K562 (cell line): ENCODE results near the gene LAMA1. TPM values are rescaled to one million over a fixed set of nuclear protein-coding genes. Genes with fewer than 3 reads are reported as not detected.
A peak's percentile ranks its signal among the peaks of the same experiment; 100 is the strongest.

Experiments used
- ATAC-seq: fragments of 200-7000 bp; cut with Tn5 transposase; 3 replicates; pipeline ENCODE4 v1.9.1; 2020; ENCODE audit warnings: moderate library complexity
- BruUV-seq: library from RNA; stranded (reverse); fragments of 400-500 nt; replicated peaks from 2 replicates; lab custom pipeline; 2021; lab: Mats Ljungman, UMichigan
- CTCF ChIA-PET: fragments of 300-600 bp; formaldehyde crosslinking; extraction: SDS; loops from one replicate; lab custom pipeline; 2021; ENCODE audit warnings: low intra/inter-chr PET ratio; lab: Yijun Ruan, JAX
- POLR2A ChIA-PET: fragments of 300-600, 350-650 bp; sonication (Branson Sonifier 250); formaldehyde crosslinking; extraction: SDS; loops from one replicate; lab custom pipeline; 2021; ENCODE audit warnings: antibody characterized with exemption, inconsistent platforms; lab: Yijun Ruan, JAX
- DNase-seq, 4 experiments: peaks; one replicate each; pipeline versions ENCODE4 v3.0.0 to v3.0.0-alpha.2; 2011 to 2018; ENCODE audit warnings: low spot score in 3 of 4, mixed read lengths in 3 of 4; ENCODE audit errors: extremely low read depth in 1 of 4
- FAIRE-seq: peaks from 2 replicates; lab custom pipeline; 2011; peaks lifted over from hg19 to GRCh38; lab: Jason Lieb, UNC
- H2AFZ ChIP-seq: 2 replicates; pipeline ENCODE4 v1.6.0; 2011; ENCODE audit warnings: low read depth, low read length, control low read depth, inconsistent platforms
- H3K27ac ChIP-seq: fragments of 200-600 bp; 3 replicates; pipeline ENCODE4 v1.8.0; 2011; ENCODE audit warnings: low read depth, mild to moderate bottlenecking, control low read depth, inconsistent platforms, low read length, moderate library complexity, mixed read lengths; ENCODE audit errors: extremely low read depth
- H3K27me3 ChIP-seq, 2 experiments: fragments of 300-600 bp in 1 of 2; 2 replicates in 1 of 2; 3 replicates in 1 of 2; pipeline versions ENCODE4 v1.6.0 to v1.8.0; 2011; ENCODE audit warnings: inconsistent platforms in 2 of 2, low read length in 2 of 2, mild to moderate bottlenecking in 1 of 2, mixed read lengths in 1 of 2, moderate library complexity in 1 of 2; ENCODE audit not compliant: control insufficient read depth in 2 of 2, insufficient read depth in 2 of 2
- H3K36me3 ChIP-seq: fragments of 300-600 bp; 3 replicates; pipeline ENCODE4 v1.8.0; 2011; ENCODE audit warnings: mild to moderate bottlenecking, low read length, inconsistent platforms; ENCODE audit not compliant: control insufficient read depth, insufficient read depth
- H3K4me1 ChIP-seq, 2 experiments: fragments of 200-600 bp in 1 of 2; replicated peaks in 1 of 2; 2 replicates in 1 of 2; 3 replicates in 1 of 2; pipeline versions ENCODE4 v1.5.1 to v1.8.0; 2011; ENCODE audit warnings: inconsistent platforms in 2 of 2, low read length in 2 of 2, mild to moderate bottlenecking in 1 of 2, mixed read lengths in 1 of 2, moderate library complexity in 1 of 2; ENCODE audit not compliant: control insufficient read depth in 2 of 2, insufficient read depth in 2 of 2
- H3K4me2 ChIP-seq: 2 replicates; pipeline ENCODE4 v1.6.1; 2011; ENCODE audit warnings: low read length, control low read depth, inconsistent platforms, mixed read lengths; ENCODE audit not compliant: insufficient read depth
- H3K4me3 ChIP-seq: fragments of 200-600 bp; sonication (generic), shearing (Covaris generic); 2 replicates; pipeline ENCODE4 v1.5.1; 2016; ENCODE audit warnings: control low read depth, inconsistent platforms
- H3K79me2 ChIP-seq: fragments of 200-600 bp; 3 replicates; pipeline ENCODE4 v1.8.0; 2011; ENCODE audit warnings: low read length, inconsistent platforms; ENCODE audit not compliant: control insufficient read depth, insufficient read depth
- H3K9ac ChIP-seq, 2 experiments: 2 replicates each; pipeline versions ENCODE4 v1.6.0 to v1.6.1; 2011; ENCODE audit warnings: low read depth in 2 of 2, low read length in 2 of 2, control low read depth in 1 of 2, inconsistent platforms in 1 of 2, mild to moderate bottlenecking in 1 of 2, mixed read lengths in 1 of 2; ENCODE audit not compliant: insufficient read depth in 1 of 2
- H3K9me1 ChIP-seq: one replicate; pipeline ENCODE4 v1.6.0; 2011; ENCODE audit warnings: inconsistent platforms, mild to moderate bottlenecking, low read length, moderate library complexity; ENCODE audit not compliant: control insufficient read depth, insufficient read depth
- H3K9me3 ChIP-seq: replicated peaks from 2 replicates; pipeline ENCODE4 v1.5.1; 2011; ENCODE audit warnings: low read depth, low read length, inconsistent platforms; ENCODE audit not compliant: control insufficient read depth, insufficient read depth
- H4K20me1 ChIP-seq: replicated peaks from 2 replicates; pipeline ENCODE4 v1.6.1; 2011; ENCODE audit warnings: low read length, inconsistent platforms, mixed read lengths; ENCODE audit not compliant: control insufficient read depth, insufficient read depth
- BDP1 ChIP-seq: IDR thresholded peaks from 3 replicates; pipeline ENCODE4 v1.6.1; 2011; ENCODE audit not compliant: insufficient read length, insufficient read depth
- FOXM1 ChIP-seq, 2 experiments: fragments of 450-650 bp in 1 of 2; sonication (generic) in 1 of 2; formaldehyde crosslinking in 1 of 2; IDR thresholded peaks; 2 replicates each; pipeline versions ENCODE4 v1.6.1 to v1.9.0; 2017 to 2022; ENCODE audit warnings: low read depth in 2 of 2, mild to moderate bottlenecking in 2 of 2, missing genetic modification reagents in 1 of 2, moderate library complexity in 1 of 2
- HSF4 ChIP-seq: fragments of 250-450 bp; sonication (Bioruptor Pico); IDR thresholded peaks from 2 replicates; pipeline ENCODE4 v2.1.2; 2022; ENCODE audit warnings: mild to moderate bottlenecking, moderate library complexity, borderline replicate concordance
- MED1 ChIP-seq: sonication (generic); formaldehyde crosslinking; IDR thresholded peaks from 2 replicates; pipeline ENCODE4 v1.8.1; 2023; ENCODE audit warnings: missing genetic modification reagents, borderline replicate concordance
- TAL1 ChIP-seq: fragments of 450-650 bp; IDR thresholded peaks from 2 replicates; pipeline ENCODE4 v1.6.1; 2016; ENCODE audit warnings: mild to moderate bottlenecking
- ZBTB7A ChIP-seq: IDR thresholded peaks from 2 replicates; pipeline ENCODE4 v1.6.1; 2011; ENCODE audit warnings: low read depth, mild to moderate bottlenecking, low read length, moderate library complexity, borderline replicate concordance; ENCODE audit not compliant: control insufficient read depth
- ZNF197 ChIP-seq: fragments of 200-800 bp; sonication (Bioruptor generic); IDR thresholded peaks from 2 replicates; pipeline ENCODE4 v1.6.1; 2016; ENCODE audit warnings: low read depth, missing genetic modification characterization, missing compliant biosample characterization
- ZNF263 ChIP-seq: sonication (generic); formaldehyde crosslinking; IDR thresholded peaks from 2 replicates; pipeline ENCODE4 v1.8.0; 2022; ENCODE audit warnings: mild to moderate bottlenecking, missing genetic modification reagents, borderline replicate concordance
- WGBS: fragments of 100-300 bp; shearing (Covaris generic); methylation state at CpG from one replicate; pipeline ENCODE4 v1.1.6; 2016; ENCODE audit warnings: low coverage, mixed read lengths; ENCODE audit not compliant: insufficient coverage; ENCODE audit errors: missing lambda C conversion rate; 5-methylcytosine and 5-hydroxymethylcytosine counted together
- in situ Hi-C: fragments of 300-500 bp; cut with MboI; formaldehyde crosslinking; loops from 4 replicates; pipeline ENCODE4 v1.15.0; 2018; ENCODE audit warnings: inconsistent platforms, mixed read lengths
- intact Hi-C: fragments of 100-400 bp; cut with micrococcal nuclease; formaldehyde crosslinking; loops from 2 replicates; pipeline ENCODE4 v1.14.2; 2022
- polyA plus RNA-seq, 8 experiments: library from polyadenylated mRNA; depleted of rRNA in 4 of 8; stranded (reverse) in 5 of 8; unstranded in 3 of 8; fragments of >200 nt; fragmentation: Nextera tagmentation in 2 of 8; fragmentation: Illumina TruSeq in 1 of 8; extraction: Ambion mirVana in 2 of 8; extraction: Trizol in 1 of 8; gene quantifications; 2 replicates each; pipeline versions ENCODE4 v1.2.1 to v1.2.3, GENCODE V29; 2011 to 2014; ENCODE audit warnings: inconsistent platforms in 1 of 8, missing spikeins in 1 of 8
- total RNA-seq, 7 experiments: library from RNA; depleted of rRNA in 6 of 7; stranded (reverse); fragments of >200 nt in 6 of 7; fragmentation: Illumina TruSeq in 2 of 7; extraction: Trizol in 2 of 7; gene quantifications; 2 replicates each; pipeline versions ENCODE4 v1.2.1 to v1.2.3, GENCODE V29; 2011 to 2021; ENCODE audit warnings: low replicate concordance in 1 of 7

The LAMA1 gene
- total and polyA plus RNA-seq, 9 of the 15 experiments (the other 6 are each of a cell fraction or from before 2014, with no cell fraction given) = 0.04 TPM; not detected in 8

DNA sequence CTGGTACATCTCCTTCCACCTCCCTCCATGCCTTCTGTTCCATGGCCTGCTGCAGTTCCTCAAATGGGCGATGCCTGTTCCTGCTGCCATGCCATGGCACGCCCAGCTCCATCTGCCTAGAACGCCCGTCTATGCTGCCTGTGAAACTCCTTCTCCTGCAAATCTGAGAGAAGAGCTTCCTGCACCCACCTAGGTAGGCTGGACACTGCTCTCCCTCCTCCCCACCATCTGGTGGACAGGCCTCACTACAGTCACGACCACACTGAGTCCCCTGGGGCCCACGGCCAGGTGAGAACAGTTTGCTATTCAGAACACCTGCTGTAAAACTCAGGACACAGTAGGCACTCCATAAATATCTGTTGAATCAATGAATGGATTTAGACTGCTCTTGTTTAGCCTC, 92.4 kb downstream of the LAMA1 start:
- ATAC-seq (no peak), DNase-seq (no peak), FAIRE-seq (no peak)
- no peaks in the 10 kb centered on the region for H3K9me3 ChIP-seq
- no TSS peak for BruUV-seq
- in situ Hi-C loops = no loop called here
- TF ChIP-seq TAL1 (no peak), ZNF263 (CRISPR knock-in tag) (peak; percentile 40; the same call in 1 of the 2 replicates)
- H3K4me3 ChIP-seq = no peak overlapping the region
- H3K9ac ChIP-seq = no peak overlapping the region
- no peak overlapping the region for H3K4me2 ChIP-seq
- 0 out of 2 replicates have a peak, but pooled peaks cover 3% of the 10 kb centered on the region for H4K20me1 ChIP-seq
- no peaks in the 10 kb centered on the region for H3K4me1 ChIP-seq
- H3K27ac ChIP-seq = no peak overlapping the region
- no peaks in the 10 kb centered on the region for H3K79me2 ChIP-seq
- no peaks in the 10 kb centered on the region for H3K36me3 ChIP-seq
- intact Hi-C loops = no loop called here
- ChIA-PET CTCF (no interaction called here), POLR2A (no interaction called here)
- H3K9me1 ChIP-seq = no peaks in the 10 kb centered on the region
- no peak overlapping the region for H2AFZ ChIP-seq
- WGBS = 0% methylated on average over 6 of the region's 6 CpGs
- peaks cover 10 to 35% of the 10 kb centered on the region in 2 experiments; a peak in 3 of 5 replicates for H3K27me3 ChIP-seq

DNA sequence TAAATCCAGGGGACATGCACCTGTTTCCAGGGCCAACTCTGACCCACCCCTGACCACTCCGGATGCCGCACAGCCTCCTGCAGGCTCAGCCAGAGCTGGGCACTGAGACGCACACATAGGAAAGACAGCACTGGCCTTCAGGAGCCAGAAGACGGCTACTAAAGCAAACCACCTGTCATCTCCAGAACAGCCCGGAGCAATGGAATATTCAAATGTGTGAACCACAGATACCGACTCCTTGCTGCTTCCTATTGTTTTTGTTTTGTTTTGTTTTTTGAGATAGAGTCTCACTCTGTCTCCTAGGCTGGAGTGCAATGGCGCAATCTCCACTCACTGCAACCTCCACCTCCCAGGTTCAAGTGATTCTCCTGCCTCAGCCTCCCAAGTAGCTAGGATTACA, 94.0 kb downstream of the LAMA1 start:
- DNase-seq = no peak
- POLR2A ChIA-PET = no interaction called here
- under 1% methylated on average over 7 of the region's 7 CpGs for WGBS
- Histone ChIP-seq H4K20me1 (0 out of 2 replicates have a peak, but pooled peaks cover 3% of the 10 kb centered on the region), H3K4me1 (no peaks in the 10 kb centered on the region), H3K9ac (no peak overlapping the region), H2AFZ (no peak overlapping the region), H3K9me1 (no peaks in the 10 kb centered on the region), H3K27me3 (peaks cover 15 to 43% of the 10 kb centered on the region in 2 experiments; a peak in 3 of 5 replicates), H3K27ac (no peak overlapping the region), H3K9me3 (no peaks in the 10 kb centered on the region), H3K36me3 (no peaks in the 10 kb centered on the region), H3K79me2 (no peaks in the 10 kb centered on the region), H3K4me3 (no peak overlapping the region), H3K4me2 (no peak overlapping the region)
- CTCF ChIA-PET = interaction anchor here (2.3 kb wide), 1 partner anchor 104 kb away, joined by 16 read pairs; no protein-coding TSS in a partner anchor
- TF ChIP-seq ZNF197 (CRISPR knock-in tag) (no peak), HSF4 (CRISPR knock-in tag) (no peak), BDP1 (no peak), MED1 (CRISPR knock-in tag) (no peak), ZBTB7A (no peak), FOXM1 (IDR thresholded peaks at IDR 0.05; ENCODE audit: low read depth) (no peak), FOXM1 (CRISPR knock-in tag; IDR thresholded peaks at IDR 0.05; ENCODE audit: low read depth) (no peak)
- ATAC-seq = no peak
- FAIRE-seq = no peak
- intact Hi-C loops (no loop called here), in situ Hi-C loops (no loop called here)
- no TSS peak for BruUV-seq
